ENCODE measurements around the gene WFS1.

- no peak for TF ChIP-seq CTCF (IDR thresholded peaks at IDR 0.05; ENCODE audit: low read length)
- TF ChIP-seq EZH2phosphoT487 (IDR thresholded peaks at IDR 0.05; ENCODE audit: low read length): no peak
- no peak for TF ChIP-seq EZH2 (optimal IDR thresholded peaks at IDR 0.05; ENCODE audit: low read depth, low read length)
Observed at GRCh38 chr4:6303943-6304342, 34.3 kb downstream of the WFS1 start.
